Measurements from ENCODE around the gene UQCR10.
A peak's percentile ranks its signal among the peaks of the same experiment; 100 is the strongest.

Gene UQCR10

GRCh38 chr22:29767171-29768051 lies at the start of gene UQCR10:
Gene UQCR10, plus strand, starts transcription at chr22:29767369. Its CDS starts 30 bp downstream, at chr22:29767399.
- peak; percentile 95 for DNase-seq (ENCODE audit: low spot score)

GRCh38 chr22:29717789-29718188 lies 49.4 kb upstream of the UQCR10 start:
- DNase-seq (ENCODE audit: low spot score), result no peak

GRCh38 chr22:29718949-29719898 lies 47.9 kb upstream of the UQCR10 start:
- no peak for DNase-seq (ENCODE audit: low spot score)

DNA sequence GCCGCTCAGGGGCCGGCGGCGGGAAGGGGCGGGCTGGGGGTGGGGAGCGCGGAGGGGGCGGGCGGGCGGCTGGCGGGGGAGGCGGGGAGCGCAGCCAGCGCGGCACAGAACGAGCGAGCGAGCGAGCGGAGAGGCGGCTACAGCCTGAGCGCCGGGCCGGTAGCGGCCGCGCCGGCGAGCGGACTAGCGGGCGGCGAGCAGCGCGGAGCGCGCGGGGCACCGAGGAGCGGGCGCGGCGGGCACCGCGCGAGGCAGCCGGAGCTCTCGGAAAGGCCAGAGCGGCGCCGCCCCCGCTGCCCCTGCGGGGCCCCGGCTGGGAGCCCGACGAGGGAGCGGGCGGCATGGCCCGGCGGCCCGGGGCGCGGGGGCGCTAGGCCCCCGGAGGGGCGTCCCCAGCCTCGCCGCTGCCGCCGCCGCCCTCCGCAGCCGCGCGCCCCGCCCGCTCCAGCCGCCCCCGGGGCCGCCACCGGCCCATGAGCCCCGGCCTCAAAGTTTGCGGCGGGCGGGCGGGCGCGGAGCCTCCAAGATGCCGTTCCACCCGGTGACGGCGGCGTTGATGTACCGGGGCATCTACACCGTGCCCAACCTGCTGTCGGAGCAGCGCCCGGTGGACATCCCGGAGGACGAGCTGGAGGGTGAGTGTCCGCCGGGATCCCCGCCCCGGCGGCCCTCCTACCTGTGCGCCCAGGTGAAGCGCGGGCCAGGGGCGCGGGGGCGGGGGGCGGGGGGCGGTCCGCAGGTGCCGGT lies 47.1 kb upstream of the UQCR10 start, which contains the start of gene CABP7:
Gene CABP7 (plus strand): TSS at position 105 of the 747 bp plus-strand sequence. CDS start 422 bp downstream, at position 527.
- DNase-seq (ENCODE audit: low spot score), result no peak

- no peak for DNase-seq (ENCODE audit: low spot score)
Measured at GRCh38 chr22:29720811-29721323, 46.3 kb upstream of the UQCR10 start.

GRCh38 chr22:29722151-29722550 lies 45.0 kb upstream of the UQCR10 start:
- DNase-seq (ENCODE audit: low spot score), result no peak

DNA sequence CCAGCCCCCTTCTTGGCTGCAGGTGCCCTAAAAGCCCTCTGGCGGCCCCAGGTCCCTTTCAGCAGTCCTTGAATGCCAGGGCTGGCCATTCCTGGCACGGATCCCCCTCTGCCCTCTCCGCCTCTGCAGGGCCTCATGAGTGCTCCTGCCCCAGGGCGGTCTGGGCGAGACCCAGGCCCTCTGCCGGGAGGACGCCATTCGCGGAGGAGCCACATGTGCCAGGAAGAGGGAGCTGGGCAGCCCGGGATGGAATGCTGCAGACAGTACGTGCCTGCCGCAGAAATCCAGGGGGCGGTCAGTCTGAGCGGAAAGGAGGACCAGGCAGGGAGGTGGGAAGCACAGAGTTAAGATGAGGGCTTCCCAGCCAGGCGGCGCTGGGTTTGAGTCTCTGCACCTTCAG lies 44.6 kb upstream of the UQCR10 start:
- DNase-seq (ENCODE audit: low spot score), result no peak

DNA sequence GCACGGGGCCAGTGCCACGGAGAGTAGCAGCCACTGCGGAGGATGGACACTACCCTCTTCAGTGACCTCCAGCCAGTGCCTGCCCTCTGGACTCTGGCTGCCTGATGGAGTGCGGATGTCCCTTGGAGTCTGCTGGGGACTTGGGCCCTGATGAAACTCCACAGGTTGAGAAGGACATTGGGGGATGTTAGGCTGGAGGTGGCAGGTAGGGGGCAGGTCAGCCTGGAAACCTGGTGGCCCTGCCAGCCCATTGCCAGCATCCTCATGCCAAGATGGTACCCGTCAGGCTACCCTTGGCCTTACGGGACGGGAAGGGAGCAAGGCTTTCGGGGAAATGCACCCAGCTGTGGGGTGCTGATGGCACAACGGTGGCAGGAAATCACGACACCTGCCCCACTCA lies 43.4 kb upstream of the UQCR10 start:
- no peak for DNase-seq (ENCODE audit: low spot score)

GRCh38 chr22:29724843-29725242 lies 42.3 kb upstream of the UQCR10 start:
- DNase-seq (ENCODE audit: low spot score), result no peak

DNA sequence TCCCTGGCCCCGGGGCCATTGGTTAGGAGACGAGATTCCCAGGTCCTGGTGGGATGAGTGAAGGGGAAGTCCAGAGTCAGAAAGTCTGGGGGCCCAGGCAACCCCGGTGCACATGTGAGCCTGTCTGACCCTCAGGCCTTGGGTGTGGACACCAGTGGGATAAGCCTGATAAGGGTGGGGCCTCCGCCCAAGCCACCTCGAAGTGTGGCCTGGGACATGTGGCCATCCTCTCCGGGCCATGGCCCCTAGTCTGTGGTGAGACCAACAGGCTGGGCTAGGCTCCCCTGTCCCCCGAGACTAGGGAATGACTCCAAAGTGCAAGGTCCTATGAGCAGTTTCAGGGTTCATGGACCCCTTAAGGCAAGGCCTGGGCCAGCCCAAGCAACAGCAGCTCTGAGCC lies 41.1 kb upstream of the UQCR10 start:
- DNase-seq (ENCODE audit: low spot score), result no peak

DNA sequence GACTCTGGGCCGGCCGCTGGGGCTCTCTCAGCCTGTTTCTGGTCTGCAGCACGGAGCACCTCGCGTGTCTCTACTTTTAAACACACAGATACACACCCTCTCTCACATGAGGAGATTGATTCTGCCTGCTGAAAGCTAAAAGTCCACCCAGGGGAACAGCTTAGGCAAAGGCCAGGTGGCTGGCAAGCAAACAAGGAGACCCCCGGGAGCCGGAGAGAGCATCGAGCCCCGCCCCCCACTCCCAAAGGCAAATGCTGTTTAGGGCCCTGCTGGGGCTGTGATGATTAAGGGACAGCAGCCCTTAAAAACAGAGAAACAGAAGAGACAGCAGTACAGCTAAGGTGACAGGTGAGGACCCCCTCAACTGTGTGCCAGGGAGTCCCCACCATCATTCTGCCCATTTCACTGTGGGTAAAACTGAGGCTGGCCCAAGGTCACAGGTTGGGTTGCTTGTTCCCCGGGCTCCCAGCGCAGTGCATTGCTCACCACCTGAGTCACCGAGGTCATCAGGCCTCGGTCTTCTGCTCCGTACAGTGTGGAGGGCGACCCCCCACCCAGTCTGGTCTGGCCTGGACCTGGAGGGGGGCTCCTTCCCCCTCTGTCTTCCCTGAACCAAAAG lies 40.5 kb upstream of the UQCR10 start:
- DNase-seq (ENCODE audit: low spot score), result no peak

GRCh38 chr22:29727131-29727523 lies 40.0 kb upstream of the UQCR10 start:
- DNase-seq (ENCODE audit: low spot score), result peak; percentile 76

GRCh38 chr22:29729161-29729560 lies 38.0 kb upstream of the UQCR10 start:
- no peak for DNase-seq (ENCODE audit: low spot score)

DNA sequence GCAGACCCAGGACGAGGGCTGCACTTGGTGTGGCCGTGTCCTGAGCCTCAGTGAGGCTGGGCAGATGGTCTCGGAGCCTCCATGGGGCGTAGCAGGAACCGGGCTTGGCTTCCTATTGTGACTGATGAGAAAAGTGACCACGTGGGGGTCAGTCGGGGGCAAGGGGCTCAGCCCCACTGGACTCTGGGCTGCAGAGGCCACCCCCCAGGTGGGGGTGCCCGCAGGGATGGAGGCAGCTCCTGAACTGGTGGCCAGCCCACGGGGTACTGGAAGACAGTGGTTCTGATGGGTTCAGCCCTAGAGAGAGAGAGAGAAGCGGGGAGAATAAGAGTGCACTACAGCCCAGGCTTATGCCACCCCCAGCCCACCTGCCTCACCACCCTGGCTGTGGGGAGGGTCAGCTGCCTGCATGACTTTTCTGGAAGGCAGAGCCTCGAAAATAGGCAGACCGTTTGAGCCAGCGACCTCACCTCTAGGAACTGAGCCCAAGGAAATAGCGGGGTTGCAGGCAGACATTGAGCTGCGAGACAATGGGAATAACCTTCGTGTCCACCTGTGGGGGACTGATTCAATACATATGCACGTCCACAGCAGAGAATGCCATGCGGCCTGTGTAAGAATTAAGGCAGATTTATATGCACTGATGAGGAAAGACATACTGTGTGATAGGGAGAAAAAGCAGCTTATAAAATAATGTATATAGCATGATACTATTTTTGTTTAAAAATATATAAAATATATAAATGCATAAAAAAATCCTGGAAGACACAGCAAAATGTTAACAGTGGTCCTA lies 35.9 kb upstream of the UQCR10 start:
- no peak for DNase-seq (ENCODE audit: low spot score)

DNA sequence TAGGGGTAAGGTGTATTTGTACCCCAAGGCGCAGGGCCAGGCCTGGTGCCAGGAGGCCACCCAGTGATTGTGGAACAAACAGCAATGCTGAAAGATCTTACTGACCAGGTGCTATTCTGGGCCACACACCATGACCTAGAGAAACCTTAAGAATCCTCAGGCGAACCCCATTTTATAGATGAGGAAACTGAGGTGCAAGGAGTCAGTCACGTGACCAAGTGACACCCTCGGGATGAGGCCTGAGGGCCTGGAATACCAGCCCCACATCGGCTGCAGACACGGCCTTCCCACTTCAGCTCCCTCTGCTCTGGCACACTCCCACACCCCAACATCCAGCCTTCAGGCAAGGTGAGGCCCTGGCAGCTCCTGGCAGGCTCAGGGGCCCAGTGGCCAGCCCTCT lies 34.3 kb upstream of the UQCR10 start:
- no peak for DNase-seq (ENCODE audit: low spot score)

DNA sequence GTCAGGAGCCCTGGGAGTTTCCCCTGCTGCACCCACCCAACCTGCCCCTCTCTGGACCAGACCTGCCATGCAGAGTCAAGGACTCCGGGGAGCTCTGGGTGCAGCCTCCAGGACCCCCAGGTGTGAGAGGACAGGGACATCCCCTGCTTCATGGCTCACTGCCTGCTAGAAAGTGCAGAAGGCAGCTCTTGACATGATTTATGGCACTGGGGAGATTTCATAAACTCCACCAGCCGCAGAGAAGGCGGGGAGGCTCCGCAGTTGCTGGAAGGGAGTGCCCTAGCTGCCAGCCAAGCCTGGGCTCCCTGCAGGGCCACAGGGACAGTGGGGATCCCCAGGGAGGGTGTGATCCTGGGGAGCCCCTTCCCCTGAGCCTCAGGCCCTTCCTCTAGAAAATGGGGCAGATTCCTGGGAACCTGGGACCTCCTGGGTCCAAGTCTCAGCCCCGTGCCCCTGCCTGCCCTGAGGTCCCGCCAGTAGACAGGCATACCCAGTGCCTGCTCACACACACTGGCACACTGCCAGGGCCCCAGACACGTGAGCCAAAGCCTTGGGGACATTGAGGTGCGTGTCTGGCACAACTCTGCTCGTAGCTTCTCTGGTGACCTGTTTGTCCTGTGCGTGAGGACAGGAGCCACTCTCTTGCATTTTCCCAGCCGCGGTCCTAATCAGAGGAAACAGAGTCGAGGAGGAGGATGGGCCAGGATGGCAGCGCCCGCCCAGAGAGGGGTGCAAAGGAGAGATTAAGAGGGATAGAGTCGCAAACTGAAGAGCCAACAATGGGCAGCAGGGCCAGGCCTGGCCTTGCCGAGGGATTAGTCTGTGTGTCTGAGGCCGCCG lies 33.6 kb upstream of the UQCR10 start:
- DNase-seq (ENCODE audit: low spot score), result no peak

- DNase-seq (ENCODE audit: low spot score), result no peak
Measured at GRCh38 chr22:29734406-29734805, 32.8 kb upstream of the UQCR10 start.

- no peak for DNase-seq (ENCODE audit: low spot score)
Measured at GRCh38 chr22:29734838-29735237, 32.3 kb upstream of the UQCR10 start.

GRCh38 chr22:29735416-29735815 lies 31.8 kb upstream of the UQCR10 start:
- DNase-seq (ENCODE audit: low spot score), result no peak

Data from ecto neural progenitor cell (in vitro differentiated cells).